ENCODE data around the gene RGS11. TPM values are rescaled to one million over a fixed set of nuclear protein-coding genes. Genes with fewer than 3 reads are reported as not detected.

Gene RGS11
- total and polyA plus RNA-seq, 12 donors, result 0.83 to 98.6 (median 6.1) TPM

GRCh38 chr16:287981-288920 is 12.5 kb upstream of the RGS11 start:
- DNase-seq, result no peak
- Histone ChIP-seq H3K4me3 (no peak overlapping the region), H3K9me3 (replicated peaks in 1 of 3) (no peaks in the 10 kb centered on the region), H3K27me3 (no peaks in the 10 kb centered on the region), H3K36me3 (replicated peaks in 1 of 2) (peaks cover 0 to 39% of the 10 kb centered on the region in 2 donors), H3K27ac (no peak overlapping the region), H3K4me1 (replicated peaks in 1 of 2) (no peaks in the 10 kb centered on the region)
- TF ChIP-seq CTCF (IDR thresholded peaks at IDR 0.05) (no peak), POLR2A (IDR thresholded peaks at IDR 0.05) (no peak)
- intact Hi-C loops (cut with DNase I), result no loop called here
- 93 to 96% (median 95%) methylated on average over 14 to 33 of the region's 33 CpGs for WGBS, 4 donors

- WGBS, 4 donors, result 82 to 92% (median 84%) methylated on average over 14 to 16 of the region's 16 CpGs
- TF ChIP-seq POLR2A (IDR thresholded peaks at IDR 0.05) (no peak), CTCF (IDR thresholded peaks at IDR 0.05) (no peak)
- intact Hi-C loops (cut with DNase I), result no loop called here
These were observed 11.6 kb upstream of the RGS11 start for GRCh38 chr16:287298-287811.

DNA sequence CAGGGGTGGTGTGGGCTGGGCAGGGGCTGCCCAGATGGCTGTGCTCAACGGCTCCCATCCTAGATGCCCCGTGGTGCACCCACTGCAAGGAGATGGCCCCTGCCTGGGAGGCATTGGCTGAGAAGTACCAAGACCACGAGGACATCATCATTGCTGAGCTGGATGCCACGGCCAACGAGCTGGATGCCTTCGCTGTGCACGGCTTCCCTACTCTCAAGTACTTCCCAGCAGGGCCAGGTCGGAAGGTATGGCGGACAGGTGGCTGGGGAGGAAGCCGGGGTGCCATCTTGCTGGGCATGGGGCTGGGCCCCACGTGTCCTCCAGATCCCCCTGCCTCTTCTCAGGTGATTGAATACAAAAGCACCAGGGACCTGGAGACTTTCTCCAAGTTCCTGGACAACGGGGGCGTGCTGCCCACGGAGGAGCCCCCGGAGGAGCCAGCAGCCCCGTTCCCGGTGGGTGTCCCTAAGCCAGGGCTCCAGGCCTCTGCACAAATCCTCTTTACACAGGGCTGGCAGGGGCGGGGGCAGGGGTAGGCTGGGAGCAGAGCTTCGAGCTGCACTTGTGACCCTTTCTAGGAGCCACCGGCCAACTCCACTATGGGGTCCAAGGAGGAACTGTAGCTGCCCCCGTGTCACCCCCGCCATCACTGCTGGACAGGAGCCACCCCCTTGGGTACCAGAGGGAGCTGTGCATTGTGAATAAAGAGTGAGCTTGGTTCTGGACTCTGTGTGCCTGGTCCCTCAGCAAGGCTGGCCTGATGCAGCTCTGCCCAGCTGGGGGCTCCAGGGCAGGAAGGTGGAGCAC is 10.9 kb upstream of the RGS11 start:
- no peak for TF ChIP-seq CTCF (IDR thresholded peaks at IDR 0.05)
- no peak for TF ChIP-seq POLR2A (IDR thresholded peaks at IDR 0.05)
- WGBS, 4 donors, result 92 to 96% (median 93%) methylated on average over 4 to 22 of the region's 22 CpGs
- no peak for DNase-seq
- intact Hi-C loops (cut with DNase I), result no loop called here
- Histone ChIP-seq H3K9me3 (replicated peaks in 1 of 3) (no peaks in the 10 kb centered on the region), H3K4me1 (replicated peaks in 1 of 2) (no peaks in the 10 kb centered on the region), H3K4me3 (no peak overlapping the region), H3K36me3 (replicated peaks in 1 of 2) (peaks cover 0 to 25% of the 10 kb centered on the region in 2 donors), H3K27me3 (no peaks in the 10 kb centered on the region), H3K27ac (no peak overlapping the region)

More at GRCh38 chr16:287298-287811, 11.6 kb upstream of the RGS11 start:
- H3K4me3 ChIP-seq, result no peak overlapping the region
- H3K4me1 ChIP-seq (replicated peaks in 1 of 2), result no peaks in the 10 kb centered on the region
- no peaks in the 10 kb centered on the region for H3K9me3 ChIP-seq (replicated peaks in 1 of 3)
- peaks cover 0 to 30% of the 10 kb centered on the region in 2 donors for H3K36me3 ChIP-seq (replicated peaks in 1 of 2)
- H3K27me3 ChIP-seq, result no peaks in the 10 kb centered on the region
- DNase-seq, result no peak
- no peak overlapping the region for H3K27ac ChIP-seq
